ENCODE results near the gene SYCP3. TPM values are rescaled to one million over a fixed set of nuclear protein-coding genes. Genes with fewer than 3 reads are reported as not detected.

Gene SYCP3
- total RNA-seq, 6 experiments from 2014 or later = not detected

GRCh38 chr12:101782273-101782731 is 43.0 kb upstream of the SYCP3 start:
- H3K4me3 Mint-ChIP-seq = peak overlapping the region; percentile 23
- no peak for TF ChIP-seq CTCF (IDR thresholded peaks at IDR 0.05)
- H3K27me3 Mint-ChIP-seq (ENCODE audit: insufficient read depth) = peaks cover 2% of the 10 kb centered on the region; the same call in 1 of the 2 replicates
- H3K27ac Mint-ChIP-seq = peak overlapping the region; percentile 60
- no peaks in the 10 kb centered on the region for H3K9me3 Mint-ChIP-seq
- DNase-seq = peak; percentile 43
- peaks cover 46% of the 10 kb centered on the region for H3K4me1 Mint-ChIP-seq (ENCODE audit: low read depth)
- peaks cover 19% of the 10 kb centered on the region for H3K36me3 Mint-ChIP-seq (ENCODE audit: low read depth)

DNA sequence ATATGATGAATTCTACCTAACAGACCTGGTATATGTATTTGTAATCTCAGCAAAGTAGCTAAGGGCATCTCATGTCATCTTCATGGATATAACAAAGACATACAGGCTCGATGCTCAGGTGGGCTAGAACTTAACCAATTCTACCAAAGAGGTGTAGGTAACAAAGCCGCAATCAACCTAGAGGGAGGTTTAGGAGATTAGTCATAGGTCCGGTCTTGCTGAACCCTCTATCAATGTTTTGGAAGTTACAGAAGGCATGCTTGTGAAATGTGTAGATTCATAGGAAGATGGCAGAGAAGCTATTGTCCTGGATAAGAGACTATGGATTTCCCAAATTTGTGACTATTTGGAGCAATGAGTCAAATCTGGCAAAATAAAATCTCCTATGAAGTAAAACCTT is 42.6 kb upstream of the SYCP3 start:
- Mint-ChIP-seq H3K27me3 (ENCODE audit: insufficient read depth) (peaks cover 2% of the 10 kb centered on the region; the same call in 1 of the 2 replicates), H3K27ac (peak overlapping the region; percentile 25), H3K4me3 (no peak overlapping the region), H3K36me3 (ENCODE audit: low read depth) (peaks cover 19% of the 10 kb centered on the region), H3K4me1 (ENCODE audit: low read depth) (peaks cover 46% of the 10 kb centered on the region), H3K9me3 (no peaks in the 10 kb centered on the region)
- no peak for TF ChIP-seq CTCF (IDR thresholded peaks at IDR 0.05)
- no peak for DNase-seq

DNA sequence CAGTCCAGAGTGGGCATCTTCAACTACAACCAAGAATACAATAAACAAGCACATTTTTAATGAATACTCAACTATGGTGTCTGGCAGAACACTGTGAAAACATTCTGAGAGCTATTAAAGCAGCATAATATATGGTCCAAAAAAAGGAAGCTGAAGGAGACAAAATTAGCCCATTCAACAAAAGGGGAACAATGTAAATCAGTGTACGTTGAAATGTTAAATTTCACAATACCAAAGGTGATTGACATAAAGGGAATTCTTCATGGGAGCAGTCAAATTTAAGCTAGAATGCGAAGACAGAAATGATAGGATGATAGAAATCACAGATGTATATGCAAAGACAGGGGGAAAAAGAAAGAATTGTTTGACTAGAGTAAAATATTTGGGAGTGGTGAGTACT is 41.3 kb upstream of the SYCP3 start:
- Mint-ChIP-seq H3K4me1 (ENCODE audit: low read depth) (peaks cover 36% of the 10 kb centered on the region), H3K4me3 (no peak overlapping the region), H3K9me3 (no peaks in the 10 kb centered on the region), H3K36me3 (ENCODE audit: low read depth) (peaks cover 19% of the 10 kb centered on the region), H3K27ac (0 out of 2 replicates have a peak overlapping the region, but pooled peaks have one; percentile 14), H3K27me3 (ENCODE audit: insufficient read depth) (peaks cover 2% of the 10 kb centered on the region; the same call in 1 of the 2 replicates)
- no peak for DNase-seq
- TF ChIP-seq CTCF (IDR thresholded peaks at IDR 0.05) = no peak

DNA sequence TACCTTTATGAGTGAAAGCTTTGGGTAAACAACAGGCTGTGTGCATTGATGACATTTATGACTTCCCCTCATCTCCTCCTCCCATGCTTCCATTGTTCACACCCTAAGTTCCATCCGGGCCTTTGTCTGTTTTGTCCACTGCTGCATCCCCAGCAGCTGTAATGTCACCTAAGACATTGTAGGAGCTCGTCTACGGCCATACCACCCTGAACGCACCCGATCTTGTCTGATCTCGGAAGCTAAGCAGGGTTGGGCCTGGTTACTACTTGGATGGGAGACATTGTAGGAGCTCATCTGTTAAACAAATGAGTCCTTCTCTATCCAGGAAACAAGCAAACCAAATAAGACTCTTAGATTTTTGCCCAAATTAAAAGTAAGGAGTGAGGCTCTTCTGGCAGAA is 40.4 kb upstream of the SYCP3 start:
- Mint-ChIP-seq H3K9me3 (no peaks in the 10 kb centered on the region), H3K36me3 (ENCODE audit: low read depth) (peaks cover 18% of the 10 kb centered on the region), H3K27me3 (ENCODE audit: insufficient read depth) (peaks cover 2% of the 10 kb centered on the region; the same call in 1 of the 2 replicates)

DNA sequence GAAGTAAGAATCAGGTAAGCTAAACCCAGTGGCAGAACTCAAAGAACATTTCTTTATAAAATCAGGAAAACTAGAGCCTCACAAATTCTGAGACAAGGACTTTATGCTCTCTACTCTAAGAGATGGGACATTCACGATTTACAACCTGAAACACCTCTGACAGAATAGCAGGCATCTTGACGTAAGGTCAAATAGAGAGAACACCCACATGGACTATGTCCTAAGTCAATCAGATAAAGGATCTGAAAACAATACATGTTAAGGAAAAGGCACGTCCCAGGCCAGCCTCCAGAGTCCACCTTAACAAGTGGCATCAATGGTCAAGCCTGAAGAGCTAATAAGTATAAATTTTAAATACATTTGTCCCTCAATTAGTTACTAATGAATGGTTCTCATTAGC is 39.9 kb upstream of the SYCP3 start:
- no peaks in the 10 kb centered on the region for H3K9me3 Mint-ChIP-seq
- no peak overlapping the region for H3K27ac Mint-ChIP-seq
- no peak for DNase-seq
- TF ChIP-seq CTCF (IDR thresholded peaks at IDR 0.05) = no peak
- no peak overlapping the region for H3K4me3 Mint-ChIP-seq
- H3K36me3 Mint-ChIP-seq (ENCODE audit: low read depth) = peaks cover 13% of the 10 kb centered on the region
- H3K4me1 Mint-ChIP-seq (ENCODE audit: low read depth) = peaks cover 37% of the 10 kb centered on the region
- H3K27me3 Mint-ChIP-seq (ENCODE audit: insufficient read depth) = peaks cover 2% of the 10 kb centered on the region; the same call in 1 of the 2 replicates

More for the DNA sequence above, 40.4 kb upstream of the SYCP3 start:
- Mint-ChIP-seq H3K4me3 (no peak overlapping the region), H3K4me1 (ENCODE audit: low read depth) (peaks cover 36% of the 10 kb centered on the region), H3K27ac (no peak overlapping the region)
- no peak for DNase-seq
- TF ChIP-seq CTCF (IDR thresholded peaks at IDR 0.05) = no peak
